Activated naive CD4-positive, alpha-beta T cell treated with anti-CD3 and anti-CD28 coated beads, Interleukin-2, amount 10 ng/mL, durations not matched to agents 7 days and 5 days (primary cell): ENCODE results near the gene GPR84.
A peak's percentile ranks its signal among the peaks of the same experiment; 100 is the strongest.

Experiments used
- CTCF ChIA-PET: fragments of 350-600 bp; sonication (Branson Sonifier 250); formaldehyde crosslinking; loops from one replicate; lab custom pipeline; 2021; ENCODE audit warnings: antibody characterized with exemption; lab: Charles Lee
- DNase-seq: peaks from one replicate; pipeline ENCODE4 v3.0.0-alpha.2; 2020
- H3K27ac Mint-ChIP-seq: one replicate; pipeline ENCODE4 v1.8.0; 2021; ENCODE audit warnings: mild to moderate bottlenecking, moderate library complexity, mixed read lengths
- H3K27me3 Mint-ChIP-seq: one replicate; pipeline ENCODE4 v1.8.0; 2021; ENCODE audit warnings: mild to moderate bottlenecking, mixed read lengths
- H3K36me3 Mint-ChIP-seq: one replicate; pipeline ENCODE4 v1.8.0; 2021; ENCODE audit warnings: mixed read lengths
- H3K4me1 Mint-ChIP-seq: one replicate; pipeline ENCODE4 v1.8.0; 2021; ENCODE audit warnings: mixed read lengths
- H3K4me3 Mint-ChIP-seq: one replicate; pipeline ENCODE4 v1.8.0; 2021; ENCODE audit warnings: mild to moderate bottlenecking, moderate library complexity, mixed read lengths
- H3K9me3 Mint-ChIP-seq: one replicate; pipeline ENCODE4 v1.8.0; 2021; ENCODE audit warnings: mixed read lengths

GPR84 gene

GRCh38 chr12:54364413-54364812 lies at the start of gene GPR84:
Gene GPR84 (minus strand): TSS chr12:54364486. CDS start chr12:54363851, 635 bp downstream.
- Mint-ChIP-seq H3K36me3 (no peaks in the 10 kb centered on the region), H3K4me1 (peaks cover 49% of the 10 kb centered on the region), H3K9me3 (no peaks in the 10 kb centered on the region), H3K27me3 (peaks cover 23% of the 10 kb centered on the region), H3K27ac (peak within 1 kb of the TSS; percentile 81), H3K4me3 (peak within 1 kb of the TSS; percentile 11)
- CTCF ChIA-PET, result no interaction called here
- peak; percentile 54 for DNase-seq

- no peaks in the 10 kb centered on the region for H3K27me3 Mint-ChIP-seq
- peak overlapping the region; percentile 74 for H3K4me3 Mint-ChIP-seq
- peaks cover 67% of the 10 kb centered on the region for H3K4me1 Mint-ChIP-seq
- no peaks in the 10 kb centered on the region for H3K9me3 Mint-ChIP-seq
- peaks cover 50% of the 10 kb centered on the region for H3K36me3 Mint-ChIP-seq
- H3K27ac Mint-ChIP-seq, result peak overlapping the region; percentile 92
- CTCF ChIA-PET, result interaction anchor here (0.6 to 11.7 kb wide), 4 partner anchors 13 to 691 kb away, joined by 3 to 204 read pairs (median 48); no protein-coding TSS in a partner anchor
- peak; percentile 88 for DNase-seq
Measured at GRCh38 chr12:54413284-54414190, 49.3 kb upstream of the GPR84 start.

- Mint-ChIP-seq H3K4me3 (peak overlapping the region; percentile 74), H3K9me3 (no peaks in the 10 kb centered on the region), H3K36me3 (peaks cover 49% of the 10 kb centered on the region), H3K4me1 (peaks cover 67% of the 10 kb centered on the region), H3K27ac (peak overlapping the region; percentile 92), H3K27me3 (no peaks in the 10 kb centered on the region)
- CTCF ChIA-PET, result interaction anchor here (0.6 to 11.7 kb wide), 6 partner anchors 12 to 691 kb away, joined by 3 to 204 read pairs (median 4); no protein-coding TSS in a partner anchor
- peak; percentile 47 for DNase-seq
Measured at GRCh38 chr12:54412786-54413185, 48.5 kb upstream of the GPR84 start.

- peaks cover 50% of the 10 kb centered on the region for H3K36me3 Mint-ChIP-seq
- H3K27ac Mint-ChIP-seq, result peak overlapping the region; percentile 92
- H3K4me1 Mint-ChIP-seq, result peaks cover 66% of the 10 kb centered on the region
- CTCF ChIA-PET, result interaction anchor here (0.6 to 11.7 kb wide), 6 partner anchors 11 to 690 kb away, joined by 3 to 204 read pairs (median 4); no protein-coding TSS in a partner anchor
- H3K9me3 Mint-ChIP-seq, result no peaks in the 10 kb centered on the region
- DNase-seq, result no peak
- H3K27me3 Mint-ChIP-seq, result no peaks in the 10 kb centered on the region
- H3K4me3 Mint-ChIP-seq, result peak overlapping the region; percentile 74
Measured at GRCh38 chr12:54412348-54412747, 48.1 kb upstream of the GPR84 start.

- peak; percentile 80 for DNase-seq
- peak overlapping the region; percentile 92 for H3K27ac Mint-ChIP-seq
- H3K9me3 Mint-ChIP-seq, result no peaks in the 10 kb centered on the region
- peaks cover 66% of the 10 kb centered on the region for H3K4me1 Mint-ChIP-seq
- CTCF ChIA-PET, result interaction anchor here (1.0 to 11.7 kb wide), 5 partner anchors 11 to 32 kb away, joined by 3 to 204 read pairs (median 4); no protein-coding TSS in a partner anchor
- peak overlapping the region; percentile 74 for H3K4me3 Mint-ChIP-seq
- no peaks in the 10 kb centered on the region for H3K27me3 Mint-ChIP-seq
- H3K36me3 Mint-ChIP-seq, result peaks cover 51% of the 10 kb centered on the region
Measured at GRCh38 chr12:54411391-54412241, 47.3 kb upstream of the GPR84 start.

GRCh38 chr12:54409267-54409666 lies 45.0 kb upstream of the GPR84 start:
- no peak for DNase-seq
- Mint-ChIP-seq H3K9me3 (no peaks in the 10 kb centered on the region), H3K27me3 (no peaks in the 10 kb centered on the region), H3K4me3 (no peak overlapping the region), H3K36me3 (peaks cover 58% of the 10 kb centered on the region), H3K4me1 (peaks cover 51% of the 10 kb centered on the region), H3K27ac (no peak overlapping the region)
- CTCF ChIA-PET, result interaction anchor here (0.9 to 2.6 kb wide), 3 partner anchors 10 to 30 kb away, joined by 3 to 21 read pairs (median 4); no protein-coding TSS in a partner anchor

GRCh38 chr12:54407183-54407905 lies 43.1 kb upstream of the GPR84 start:
- H3K9me3 Mint-ChIP-seq, result no peaks in the 10 kb centered on the region
- no peak for DNase-seq

GRCh38 chr12:54405573-54405972 lies 41.3 kb upstream of the GPR84 start:
- H3K36me3 Mint-ChIP-seq, result peaks cover 74% of the 10 kb centered on the region
- DNase-seq, result no peak
- H3K4me3 Mint-ChIP-seq, result no peak overlapping the region
- H3K27ac Mint-ChIP-seq, result no peak overlapping the region
- peaks cover 19% of the 10 kb centered on the region for H3K4me1 Mint-ChIP-seq
- H3K9me3 Mint-ChIP-seq, result no peaks in the 10 kb centered on the region
- H3K27me3 Mint-ChIP-seq, result no peaks in the 10 kb centered on the region
- CTCF ChIA-PET, result interaction anchor here (1.0 to 12.2 kb wide), 5 partner anchors 10 to 38 kb away, joined by 4 to 519 read pairs (median 97); partner anchors contain the start of gene ITGA5

More at GRCh38 chr12:54407183-54407905, 43.1 kb upstream of the GPR84 start:
- H3K4me3 Mint-ChIP-seq, result no peak overlapping the region
- H3K36me3 Mint-ChIP-seq, result peaks cover 67% of the 10 kb centered on the region
- H3K4me1 Mint-ChIP-seq, result peaks cover 33% of the 10 kb centered on the region
- no peaks in the 10 kb centered on the region for H3K27me3 Mint-ChIP-seq
- peak overlapping the region; percentile 55 for H3K27ac Mint-ChIP-seq
- CTCF ChIA-PET, result interaction anchor here (1.0 to 2.6 kb wide), 3 partner anchors 8 to 32 kb away, joined by 3 to 21 read pairs (median 3); no protein-coding TSS in a partner anchor

GRCh38 chr12:54405106-54405505 lies 40.8 kb upstream of the GPR84 start:
- Mint-ChIP-seq H3K27ac (no peak overlapping the region), H3K36me3 (peaks cover 78% of the 10 kb centered on the region)
- CTCF ChIA-PET, result interaction anchor here (1.0 to 12.2 kb wide), 6 partner anchors 9 to 38 kb away, joined by 4 to 519 read pairs (median 58); partner anchors contain the start of gene ITGA5

GRCh38 chr12:54404061-54405004 lies 40.0 kb upstream of the GPR84 start:
- H3K27ac Mint-ChIP-seq, result no peak overlapping the region
- H3K27me3 Mint-ChIP-seq, result no peaks in the 10 kb centered on the region
- no peaks in the 10 kb centered on the region for H3K9me3 Mint-ChIP-seq
- peak; percentile 77 for DNase-seq
- CTCF ChIA-PET, result interaction anchor here (0.9 to 12.2 kb wide), 8 partner anchors 8 to 94 kb away, joined by 3 to 519 read pairs (median 15); partner anchors contain the start of gene ITGA5
- H3K36me3 Mint-ChIP-seq, result peaks cover 81% of the 10 kb centered on the region
- peaks cover 19% of the 10 kb centered on the region for H3K4me1 Mint-ChIP-seq
- H3K4me3 Mint-ChIP-seq, result no peak overlapping the region

More at GRCh38 chr12:54405106-54405505, 40.8 kb upstream of the GPR84 start:
- no peak for DNase-seq
- H3K9me3 Mint-ChIP-seq, result no peaks in the 10 kb centered on the region
- peaks cover 19% of the 10 kb centered on the region for H3K4me1 Mint-ChIP-seq
- no peaks in the 10 kb centered on the region for H3K27me3 Mint-ChIP-seq
- H3K4me3 Mint-ChIP-seq, result no peak overlapping the region

- peaks cover 80% of the 10 kb centered on the region for H3K36me3 Mint-ChIP-seq
Measured at GRCh38 chr12:54401119-54401518, 36.8 kb upstream of the GPR84 start.

More at GRCh38 chr12:54401119-54401518, 36.8 kb upstream of the GPR84 start:
- Mint-ChIP-seq H3K27ac (no peak overlapping the region), H3K4me3 (no peak overlapping the region), H3K27me3 (no peaks in the 10 kb centered on the region), H3K9me3 (no peaks in the 10 kb centered on the region), H3K4me1 (peaks cover 13% of the 10 kb centered on the region)
- no peak for DNase-seq
- CTCF ChIA-PET, result interaction anchor here (0.7 to 12.2 kb wide), 9 partner anchors 15 to 185 kb away, joined by 3 to 519 read pairs (median 5); partner anchors contain the start of gene ITGA5
